Measurements from ENCODE around the gene NBEA. TPM values are rescaled to one million over a fixed set of nuclear protein-coding genes. Genes with fewer than 3 reads are reported as not detected.
"Not testable (repeated sequence)": the region's sequence is repeated elsewhere in the genome, so short reads cannot be mapped to it uniquely, and the experiment has no call there.

The NBEA gene
- total RNA-seq, 1 experiment from 2014 or later: 0.54 TPM

- peaks cover 7% of the 10 kb centered on the region for H3K4me1 Mint-ChIP-seq (ENCODE audit: low read depth, unreplicated experiment)
- H3K4me3 Mint-ChIP-seq (ENCODE audit: unreplicated experiment): no peak overlapping the region
- intact Hi-C loops (cut with micrococcal nuclease; ENCODE audit: unreplicated experiment): no loop called here
These were observed 104.5 kb downstream of the NBEA start for GRCh38 chr13:35046587-35046986.

DNA sequence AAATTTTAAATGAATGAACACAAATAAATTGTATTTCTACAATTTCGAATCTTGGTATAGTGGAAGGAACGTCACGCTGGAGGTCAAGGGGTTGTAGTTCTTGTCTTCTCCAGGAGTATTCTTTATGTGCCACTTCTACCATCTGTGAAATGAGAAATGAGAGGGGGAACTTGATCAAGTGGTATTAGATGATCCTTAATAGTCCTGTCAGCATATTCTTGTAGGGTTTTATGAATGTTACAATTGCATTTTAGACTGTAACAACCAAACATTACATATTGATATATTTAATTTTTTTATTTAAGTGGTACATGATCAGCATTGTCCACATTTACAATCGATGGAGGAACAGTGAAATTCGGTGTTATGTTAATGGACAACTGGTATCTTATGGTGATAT is 113.6 kb downstream of the NBEA start:
- no TSS peak for BruUV-seq (replicated peaks)
- H3K27me3 ChIP-seq (replicated peaks; ENCODE audit: control insufficient read depth, insufficient read depth, low read length): no peaks in the 10 kb centered on the region
- ChIA-PET CTCF (no interaction called here), POLR2A (no interaction called here)
- no peaks in the 10 kb centered on the region for H3K27me3 Mint-ChIP-seq (ENCODE audit: insufficient read depth, unreplicated experiment)
- no peak overlapping the region for H3K27ac Mint-ChIP-seq (ENCODE audit: unreplicated experiment)
- no peak for TF ChIP-seq CTCF (IDR thresholded peaks at IDR 0.05; ENCODE audit: insufficient read depth in 1 of 2, low read depth in 1 of 2, low read length in 1 of 2, severe bottlenecking in 1 of 2, unreplicated experiment in 1 of 2)
- H3K4me1 Mint-ChIP-seq (ENCODE audit: low read depth, unreplicated experiment): no peaks in the 10 kb centered on the region
- H3K4me3 Mint-ChIP-seq (ENCODE audit: unreplicated experiment): no peak overlapping the region
- DNase-seq: no peak
- no peaks in the 10 kb centered on the region for H3K4me1 ChIP-seq
- H3K36me3 Mint-ChIP-seq (ENCODE audit: insufficient read depth, unreplicated experiment): no peaks in the 10 kb centered on the region
- intact Hi-C loops (cut with micrococcal nuclease; ENCODE audit: unreplicated experiment): no loop called here
- no peaks in the 10 kb centered on the region for H3K36me3 ChIP-seq (ENCODE audit: control insufficient read depth, insufficient read depth, low read length)
- no peak overlapping the region for H3K4me3 ChIP-seq (ENCODE audit: low read depth, low read length)
- H3K9me3 Mint-ChIP-seq (ENCODE audit: unreplicated experiment): no peaks in the 10 kb centered on the region
- no peaks in the 10 kb centered on the region for H3K9me3 ChIP-seq

More at GRCh38 chr13:35046587-35046986, 104.5 kb downstream of the NBEA start:
- H3K9me3 ChIP-seq: no peaks in the 10 kb centered on the region
- H3K27me3 Mint-ChIP-seq (ENCODE audit: insufficient read depth, unreplicated experiment): no peaks in the 10 kb centered on the region
- H3K36me3 Mint-ChIP-seq (ENCODE audit: insufficient read depth, unreplicated experiment): no peaks in the 10 kb centered on the region
- ChIA-PET CTCF (no interaction called here), POLR2A (no interaction called here)
- DNase-seq: no peak
- no peaks in the 10 kb centered on the region for H3K27me3 ChIP-seq (replicated peaks; ENCODE audit: control insufficient read depth, insufficient read depth, low read length)
- H3K4me1 ChIP-seq: no peaks in the 10 kb centered on the region
- H3K9me3 Mint-ChIP-seq (ENCODE audit: unreplicated experiment): no peaks in the 10 kb centered on the region
- TF ChIP-seq CTCF (IDR thresholded peaks at IDR 0.05; ENCODE audit: insufficient read depth in 1 of 2, low read depth in 1 of 2, low read length in 1 of 2, severe bottlenecking in 1 of 2, unreplicated experiment in 1 of 2): no peak
- no peaks in the 10 kb centered on the region for H3K36me3 ChIP-seq (ENCODE audit: control insufficient read depth, insufficient read depth, low read length)
- no TSS peak for BruUV-seq (replicated peaks)
- H3K4me3 ChIP-seq (ENCODE audit: low read depth, low read length): no peak overlapping the region
- H3K27ac Mint-ChIP-seq (ENCODE audit: unreplicated experiment): no peak overlapping the region

GRCh38 chr13:35057858-35058257 is 115.8 kb downstream of the NBEA start:
- H3K4me1 Mint-ChIP-seq (ENCODE audit: low read depth, unreplicated experiment): no peaks in the 10 kb centered on the region
- no peaks in the 10 kb centered on the region for H3K36me3 Mint-ChIP-seq (ENCODE audit: insufficient read depth, unreplicated experiment)
- intact Hi-C loops (cut with micrococcal nuclease; ENCODE audit: unreplicated experiment): no loop called here
- no peak for TF ChIP-seq CTCF (IDR thresholded peaks at IDR 0.05; ENCODE audit: insufficient read depth in 1 of 2, low read depth in 1 of 2, low read length in 1 of 2, severe bottlenecking in 1 of 2, unreplicated experiment in 1 of 2)
- H3K4me1 ChIP-seq: no peaks in the 10 kb centered on the region
- H3K4me3 ChIP-seq (ENCODE audit: low read depth, low read length): no peak overlapping the region
- no peaks in the 10 kb centered on the region for H3K9me3 Mint-ChIP-seq (ENCODE audit: unreplicated experiment)
- BruUV-seq (replicated peaks): no TSS peak
- no peaks in the 10 kb centered on the region for H3K27me3 ChIP-seq (replicated peaks; ENCODE audit: control insufficient read depth, insufficient read depth, low read length)
- peaks cover 3% of the 10 kb centered on the region for H3K27me3 Mint-ChIP-seq (ENCODE audit: insufficient read depth, unreplicated experiment)
- POLR2A ChIA-PET: no interaction called here
- CTCF ChIA-PET: no interaction called here
- H3K4me3 Mint-ChIP-seq (ENCODE audit: unreplicated experiment): no peak overlapping the region
- H3K9me3 ChIP-seq: no peaks in the 10 kb centered on the region
- no peaks in the 10 kb centered on the region for H3K36me3 ChIP-seq (ENCODE audit: control insufficient read depth, insufficient read depth, low read length)
- no peak for DNase-seq
- no peak overlapping the region for H3K27ac Mint-ChIP-seq (ENCODE audit: unreplicated experiment)

- H3K27me3 Mint-ChIP-seq (ENCODE audit: insufficient read depth, unreplicated experiment); H3K27ac Mint-ChIP-seq (ENCODE audit: unreplicated experiment); BruUV-seq (replicated peaks); H3K4me3 Mint-ChIP-seq (ENCODE audit: unreplicated experiment); H3K9me3 Mint-ChIP-seq (ENCODE audit: unreplicated experiment); CTCF ChIA-PET; H3K4me3 ChIP-seq (ENCODE audit: low read depth, low read length); POLR2A ChIA-PET; DNase-seq; H3K36me3 ChIP-seq (ENCODE audit: control insufficient read depth, insufficient read depth, low read length); H3K36me3 Mint-ChIP-seq (ENCODE audit: insufficient read depth, unreplicated experiment); H3K4me1 Mint-ChIP-seq (ENCODE audit: low read depth, unreplicated experiment); intact Hi-C loops (cut with micrococcal nuclease; ENCODE audit: unreplicated experiment); H3K27me3 ChIP-seq (replicated peaks; ENCODE audit: control insufficient read depth, insufficient read depth, low read length); H3K9me3 ChIP-seq; H3K4me1 ChIP-seq: not testable (repeated sequence)
These were observed 116.5 kb downstream of the NBEA start for GRCh38 chr13:35058585-35058984.
